HG02840 (cell line): Measurements from ENCODE around the gene RGPD8.

Experiments
- ATAC-seq: cut with Tn5 transposase; IDR thresholded peaks from one replicate; pipeline ENCODE4 v1.9.1; 2021; ENCODE audit warnings: mild to moderate bottlenecking, moderate library complexity, moderate number of reproducible peaks; ENCODE audit not compliant: unreplicated experiment, low FRiP score

Gene RGPD8

GRCh38 chr2:112339986-112340385 lies 93.5 kb downstream of the RGPD8 start:
- no peak for ATAC-seq

DNA sequence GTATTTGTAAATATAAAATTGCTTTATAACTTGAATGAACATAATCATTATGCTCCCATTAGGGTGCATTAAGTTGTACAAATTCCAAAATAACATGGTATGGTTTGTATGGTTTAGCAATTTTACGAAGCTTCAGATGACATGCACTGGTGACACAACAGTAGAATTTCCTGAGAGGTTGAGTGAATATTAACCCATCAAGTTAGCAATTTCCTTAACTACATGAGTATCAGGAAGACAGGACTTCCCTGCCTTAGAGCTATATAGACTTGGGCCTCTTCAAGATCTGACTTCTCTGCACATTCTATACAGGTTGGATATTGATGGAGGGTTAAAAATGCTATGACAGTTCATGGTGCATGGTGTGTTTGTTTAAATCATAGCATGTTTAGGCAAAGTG lies 97.8 kb downstream of the RGPD8 start:
- ATAC-seq, result no peak

DNA sequence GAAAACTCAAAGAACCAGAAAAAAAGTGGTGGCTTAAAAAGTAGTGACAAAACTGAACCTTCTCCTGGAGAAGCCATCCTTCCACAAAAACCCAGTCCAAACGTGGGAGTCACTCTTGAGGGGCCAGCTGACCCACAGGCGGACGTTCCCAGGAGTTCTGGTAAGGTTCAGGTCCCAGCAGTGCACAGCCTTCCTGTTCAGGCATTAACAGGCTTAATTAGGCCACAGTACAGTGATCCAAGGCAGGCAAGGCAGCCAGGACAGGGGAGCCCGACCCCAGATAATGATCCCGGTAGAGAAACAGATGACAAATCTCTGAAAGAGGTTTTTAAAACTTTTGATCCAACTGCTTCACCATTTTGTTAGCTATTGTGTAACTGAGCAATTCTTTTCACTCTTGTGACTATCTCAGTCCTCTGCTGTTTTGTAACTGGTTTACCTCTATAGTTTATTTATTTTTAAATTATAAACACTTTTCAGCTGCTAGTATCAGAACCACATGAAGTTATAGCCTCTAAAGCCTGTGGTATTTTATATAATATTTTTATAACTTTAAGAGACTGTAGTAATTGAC lies 101.2 kb downstream of the RGPD8 start:
- ATAC-seq, result no peak

DNA sequence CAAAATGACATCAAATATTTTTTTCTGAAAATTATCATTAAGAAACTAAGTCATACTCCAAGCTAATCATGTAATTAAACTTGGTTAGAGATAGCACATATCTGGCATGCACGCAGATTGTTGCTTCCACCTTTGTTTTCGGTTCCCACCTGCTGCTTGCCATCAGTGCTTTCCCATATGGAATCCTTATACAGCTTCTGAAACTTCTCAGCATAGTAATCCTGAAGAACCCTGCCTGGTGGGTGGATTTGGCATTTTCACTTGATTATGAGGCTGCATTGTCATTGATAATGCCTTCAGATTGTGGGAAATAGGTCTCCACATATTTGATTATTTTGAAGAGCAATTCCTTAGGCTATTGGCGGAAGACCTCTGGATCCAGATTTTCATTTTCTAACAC lies 110.5 kb downstream of the RGPD8 start:
- no peak for ATAC-seq

GRCh38 chr2:112321375-112322320 lies 111.8 kb downstream of the RGPD8 start:
- no peak for ATAC-seq
